ENCODE measurements around the gene DOCK1. TPM values are rescaled to one million over a fixed set of nuclear protein-coding genes. Genes with fewer than 3 reads are reported as not detected.

DOCK1 gene
- total RNA-seq, 1 donor from 2014 or later: 57.8 TPM

GRCh38 chr10:127197154-127197432 lies 291.9 kb downstream of the DOCK1 start:
- Mint-ChIP-seq H3K36me3 (ENCODE audit: low read depth) (no peaks in the 10 kb centered on the region), H3K4me1 (ENCODE audit: low read depth) (peaks cover 6% of the 10 kb centered on the region), H3K27me3 (ENCODE audit: low read depth) (no peaks in the 10 kb centered on the region), H3K9me3 (ENCODE audit: low read depth) (no peaks in the 10 kb centered on the region), H3K4me3 (ENCODE audit: unreplicated experiment) (peak overlapping the region; percentile 75), H3K27ac (ENCODE audit: unreplicated experiment) (peak overlapping the region; percentile 22)
- no peak for TF ChIP-seq CTCF (IDR thresholded peaks at IDR 0.05)
- no peak for DNase-seq (ENCODE audit: low spot score)

GRCh38 chr10:127198307-127198706 lies 293.1 kb downstream of the DOCK1 start:
- H3K9me3 Mint-ChIP-seq (ENCODE audit: low read depth): no peaks in the 10 kb centered on the region

GRCh38 chr10:127198721-127199120 lies 293.5 kb downstream of the DOCK1 start:
- H3K36me3 Mint-ChIP-seq (ENCODE audit: low read depth): no peaks in the 10 kb centered on the region
- no peaks in the 10 kb centered on the region for H3K9me3 Mint-ChIP-seq (ENCODE audit: low read depth)
- no peak for DNase-seq (ENCODE audit: low spot score)
- no peaks in the 10 kb centered on the region for H3K27me3 Mint-ChIP-seq (ENCODE audit: low read depth)
- peaks cover 6% of the 10 kb centered on the region for H3K4me1 Mint-ChIP-seq (ENCODE audit: low read depth)
- H3K27ac Mint-ChIP-seq (ENCODE audit: unreplicated experiment): no peak overlapping the region
- TF ChIP-seq CTCF (IDR thresholded peaks at IDR 0.05): no peak
- H3K4me3 Mint-ChIP-seq (ENCODE audit: unreplicated experiment): no peak overlapping the region

More at GRCh38 chr10:127198307-127198706, 293.1 kb downstream of the DOCK1 start:
- H3K27ac Mint-ChIP-seq (ENCODE audit: unreplicated experiment): no peak overlapping the region
- peaks cover 6% of the 10 kb centered on the region for H3K4me1 Mint-ChIP-seq (ENCODE audit: low read depth)
- H3K27me3 Mint-ChIP-seq (ENCODE audit: low read depth): no peaks in the 10 kb centered on the region
- no peaks in the 10 kb centered on the region for H3K36me3 Mint-ChIP-seq (ENCODE audit: low read depth)
- no peak for DNase-seq (ENCODE audit: low spot score)
- peak; percentile 53 for TF ChIP-seq CTCF (IDR thresholded peaks at IDR 0.05)
- H3K4me3 Mint-ChIP-seq (ENCODE audit: unreplicated experiment): no peak overlapping the region

GRCh38 chr10:127200646-127201045 lies 295.4 kb downstream of the DOCK1 start:
- DNase-seq (ENCODE audit: low spot score): no peak
- H3K27me3 Mint-ChIP-seq (ENCODE audit: low read depth): no peaks in the 10 kb centered on the region
- no peaks in the 10 kb centered on the region for H3K9me3 Mint-ChIP-seq (ENCODE audit: low read depth)
- H3K4me3 Mint-ChIP-seq (ENCODE audit: unreplicated experiment): no peak overlapping the region
- H3K27ac Mint-ChIP-seq (ENCODE audit: unreplicated experiment): no peak overlapping the region
- TF ChIP-seq CTCF (IDR thresholded peaks at IDR 0.05): no peak
- peaks cover 6% of the 10 kb centered on the region for H3K4me1 Mint-ChIP-seq (ENCODE audit: low read depth)
- no peaks in the 10 kb centered on the region for H3K36me3 Mint-ChIP-seq (ENCODE audit: low read depth)

- H3K27ac Mint-ChIP-seq (ENCODE audit: unreplicated experiment): no peak overlapping the region
- H3K4me1 Mint-ChIP-seq (ENCODE audit: low read depth): no peaks in the 10 kb centered on the region
- no peaks in the 10 kb centered on the region for H3K36me3 Mint-ChIP-seq (ENCODE audit: low read depth)
- no peaks in the 10 kb centered on the region for H3K9me3 Mint-ChIP-seq (ENCODE audit: low read depth)
- no peak for DNase-seq (ENCODE audit: low spot score)
- TF ChIP-seq CTCF (IDR thresholded peaks at IDR 0.05): no peak
- no peaks in the 10 kb centered on the region for H3K27me3 Mint-ChIP-seq (ENCODE audit: low read depth)
- no peak overlapping the region for H3K4me3 Mint-ChIP-seq (ENCODE audit: unreplicated experiment)
Observed at GRCh38 chr10:127203067-127203466, 297.8 kb downstream of the DOCK1 start.
